Retinal pigment epithelial cell (primary cell): ENCODE data around the gene RSBN1L.

Experiments used
- DNase-seq: peaks from one replicate; pipeline ENCODE4 v3.0.0-alpha.2; 2010; ENCODE audit warnings: low read depth
- H3K4me3 ChIP-seq: 2 replicates; pipeline ENCODE4 v1.5.1; 2011; ENCODE audit warnings: mild to moderate bottlenecking, low read length, control low read depth, moderate library complexity
- CTCF ChIP-seq: conservative IDR thresholded peaks from 2 replicates; pipeline ENCODE4 v1.5.1; 2011; ENCODE audit warnings: low read depth, low read length, control low read depth, inconsistent platforms

Gene RSBN1L

GRCh38 chr7:77753173-77753572, 56.9 kb downstream of the RSBN1L start:
- no peak for TF ChIP-seq CTCF
- H3K4me3 ChIP-seq, result no peak overlapping the region
- DNase-seq, result no peak

- no peak overlapping the region for H3K4me3 ChIP-seq
- no peak for TF ChIP-seq CTCF
- no peak for DNase-seq
Observed at GRCh38 chr7:77757589-77757988, 61.3 kb downstream of the RSBN1L start.

- DNase-seq, result peak; percentile 20
- TF ChIP-seq CTCF, result peak; percentile 73
- H3K4me3 ChIP-seq, result no peak overlapping the region
Observed at GRCh38 chr7:77759294-77759889, 63.1 kb downstream of the RSBN1L start.

- no peak overlapping the region for H3K4me3 ChIP-seq
- no peak for TF ChIP-seq CTCF
- DNase-seq, result no peak
Observed at GRCh38 chr7:77760809-77761453, 64.7 kb downstream of the RSBN1L start.

GRCh38 chr7:77765481-77765880, 69.2 kb downstream of the RSBN1L start:
- H3K4me3 ChIP-seq, result no peak overlapping the region
- no peak for TF ChIP-seq CTCF
- DNase-seq, result no peak

GRCh38 chr7:77765906-77766800, 69.9 kb downstream of the RSBN1L start:
- no peak for TF ChIP-seq CTCF
- no peak for DNase-seq
- H3K4me3 ChIP-seq, result no peak overlapping the region
